Fibroblast of pulmonary artery (primary cell): ENCODE results near the gene TTC16.

Source experiments
- DNase-seq: peaks from one replicate; pipeline ENCODE4 v3.0.0-alpha.2; 2010; ENCODE audit warnings: low read depth
- H3K4me3 ChIP-seq: replicated peaks from 2 replicates; pipeline ENCODE4 v1.5.1; 2011; ENCODE audit warnings: low read depth, mild to moderate bottlenecking, control low read depth, low read length, moderate library complexity
- TF ChIP-seq, protein P1 (sequence below): IDR thresholded peaks from 2 replicates; pipeline ENCODE4 v1.5.1; 2011; ENCODE audit warnings: mild to moderate bottlenecking, control low read depth, low read length, inconsistent platforms; ENCODE audit errors: missing control alignments

The TTC16 gene

GRCh38 chr9:127726871-127727270 is 11.0 kb downstream of the TTC16 start:
- TF ChIP-seq, protein P1, sequence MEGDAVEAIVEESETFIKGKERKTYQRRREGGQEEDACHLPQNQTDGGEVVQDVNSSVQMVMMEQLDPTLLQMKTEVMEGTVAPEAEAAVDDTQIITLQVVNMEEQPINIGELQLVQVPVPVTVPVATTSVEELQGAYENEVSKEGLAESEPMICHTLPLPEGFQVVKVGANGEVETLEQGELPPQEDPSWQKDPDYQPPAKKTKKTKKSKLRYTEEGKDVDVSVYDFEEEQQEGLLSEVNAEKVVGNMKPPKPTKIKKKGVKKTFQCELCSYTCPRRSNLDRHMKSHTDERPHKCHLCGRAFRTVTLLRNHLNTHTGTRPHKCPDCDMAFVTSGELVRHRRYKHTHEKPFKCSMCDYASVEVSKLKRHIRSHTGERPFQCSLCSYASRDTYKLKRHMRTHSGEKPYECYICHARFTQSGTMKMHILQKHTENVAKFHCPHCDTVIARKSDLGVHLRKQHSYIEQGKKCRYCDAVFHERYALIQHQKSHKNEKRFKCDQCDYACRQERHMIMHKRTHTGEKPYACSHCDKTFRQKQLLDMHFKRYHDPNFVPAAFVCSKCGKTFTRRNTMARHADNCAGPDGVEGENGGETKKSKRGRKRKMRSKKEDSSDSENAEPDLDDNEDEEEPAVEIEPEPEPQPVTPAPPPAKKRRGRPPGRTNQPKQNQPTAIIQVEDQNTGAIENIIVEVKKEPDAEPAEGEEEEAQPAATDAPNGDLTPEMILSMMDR: no peak
- no peak for DNase-seq
- H3K4me3 ChIP-seq: no peak overlapping the region

- TF ChIP-seq, protein P1: no peak
- no peak for DNase-seq
- no peak overlapping the region for H3K4me3 ChIP-seq
These were observed 12.9 kb downstream of the TTC16 start for GRCh38 chr9:127728808-127729207.

DNA sequence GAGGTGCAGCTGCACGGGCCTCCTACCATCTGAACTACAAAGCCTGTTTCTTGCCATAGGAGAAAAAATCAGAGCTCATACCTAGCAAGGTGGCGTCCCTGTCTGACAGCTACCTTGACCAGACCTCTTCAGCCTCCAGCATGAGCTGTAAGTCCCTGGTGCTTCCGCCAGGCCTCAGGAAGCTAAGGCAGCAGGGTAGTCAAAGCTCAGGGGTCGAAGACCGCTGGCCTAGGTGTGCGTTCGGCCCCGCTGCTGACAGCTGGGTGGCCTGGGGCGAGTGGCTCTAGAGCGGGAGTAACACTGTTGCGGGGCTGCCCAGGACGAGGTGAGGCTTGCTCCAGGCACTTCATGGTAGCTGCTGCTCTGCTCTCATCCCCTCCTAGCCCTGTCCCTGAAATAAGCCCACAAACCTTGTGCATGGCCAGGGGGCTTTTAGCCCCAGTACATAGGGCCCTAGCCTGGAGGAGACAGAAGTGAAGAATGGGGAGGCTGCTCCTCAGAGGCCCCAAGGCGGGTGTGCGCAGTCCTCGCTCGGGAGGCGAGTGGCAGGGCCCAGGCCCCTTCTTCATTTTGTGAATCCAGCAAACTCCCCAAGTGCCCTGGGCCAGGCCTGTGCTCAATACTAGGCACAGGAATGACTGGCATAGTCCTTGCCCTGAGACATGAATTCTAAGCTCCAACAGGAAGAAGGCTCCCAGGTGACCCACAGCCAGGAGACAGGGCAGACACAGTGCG is 13.8 kb downstream of the TTC16 start:
- no peak overlapping the region for H3K4me3 ChIP-seq
- TF ChIP-seq, protein P1: no peak
- DNase-seq: no peak

GRCh38 chr9:127730262-127730661 is 14.4 kb downstream of the TTC16 start:
- TF ChIP-seq, protein P1: no peak
- DNase-seq: no peak
- no peak overlapping the region for H3K4me3 ChIP-seq

DNA sequence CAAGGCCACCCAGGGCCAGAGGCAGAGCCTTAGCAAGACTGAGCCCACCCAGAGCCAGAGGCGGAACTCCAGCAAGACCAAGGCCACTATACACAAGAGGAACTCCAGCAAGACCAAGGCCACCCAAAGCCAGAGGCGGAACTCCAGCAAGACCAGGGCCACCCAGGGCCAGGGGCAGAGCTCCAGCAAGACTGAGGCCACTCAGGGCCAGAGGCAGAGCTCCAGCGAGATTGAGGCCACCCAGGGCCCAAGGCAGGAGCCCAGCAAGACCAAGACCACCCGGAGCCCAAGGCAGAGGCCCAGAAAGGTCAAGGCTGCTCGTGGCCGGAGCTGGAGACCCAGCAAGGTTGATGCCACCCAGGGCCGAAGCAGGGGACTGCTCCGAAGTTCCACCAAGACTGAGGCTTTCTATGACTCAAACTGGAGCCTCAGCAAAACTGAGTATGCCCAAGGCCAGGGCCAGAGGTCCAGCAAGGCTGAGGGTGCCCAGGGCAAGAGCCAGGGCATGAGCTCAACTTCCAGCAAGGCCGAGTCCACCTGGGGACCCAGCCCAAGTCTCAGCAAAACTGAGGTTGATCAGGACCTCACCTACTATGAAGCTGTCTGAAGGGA is 15.0 kb downstream of the TTC16 start:
- DNase-seq: no peak
- no peak overlapping the region for H3K4me3 ChIP-seq
- TF ChIP-seq, protein P1: no peak

DNA sequence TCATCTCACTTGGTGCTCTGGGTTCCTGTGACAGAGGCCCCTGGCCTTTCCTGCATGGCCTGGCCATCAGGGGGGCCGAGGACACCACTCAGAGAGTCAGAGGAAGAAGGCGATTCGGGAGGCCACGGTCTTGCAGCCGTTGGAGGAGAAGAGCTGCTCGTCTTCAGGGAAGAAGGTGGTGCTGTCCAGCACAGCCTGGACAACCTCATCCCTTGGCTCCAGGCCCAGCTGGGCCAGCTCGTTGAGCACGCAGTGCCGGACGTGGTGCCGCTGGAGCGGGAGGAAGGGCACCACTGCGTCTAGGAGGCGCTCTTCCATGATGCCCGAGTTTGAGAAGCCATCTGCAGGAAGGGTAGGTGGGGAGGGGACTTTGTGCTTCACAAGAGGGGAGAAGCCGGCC is 16.1 kb downstream of the TTC16 start:
- no peak overlapping the region for H3K4me3 ChIP-seq
- TF ChIP-seq, protein P1: no peak
- no peak for DNase-seq

DNA sequence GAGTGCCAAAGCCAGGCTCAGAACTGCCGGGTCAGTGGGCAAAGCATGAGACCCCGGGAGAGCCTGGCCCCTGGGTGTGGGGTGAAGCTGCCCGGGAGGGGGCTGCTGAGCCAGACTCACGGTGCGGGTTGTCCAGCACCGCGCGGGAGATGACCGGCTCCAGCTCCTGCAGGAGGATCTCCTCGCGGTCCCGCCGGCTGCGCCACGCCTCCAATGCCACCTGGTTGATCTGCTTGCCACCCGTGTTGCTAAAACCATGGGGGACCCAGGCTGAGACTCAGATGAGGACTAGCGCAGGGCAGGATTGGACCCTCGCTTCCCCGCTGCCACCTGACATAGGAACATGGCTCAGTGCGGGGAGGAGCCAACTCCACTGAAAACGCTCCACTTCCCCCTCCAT is 16.6 kb downstream of the TTC16 start:
- DNase-seq: no peak
- TF ChIP-seq, protein P1: no peak
- no peak overlapping the region for H3K4me3 ChIP-seq
